ENCODE measurements around the gene OLIG1. TPM values are rescaled to one million over a fixed set of nuclear protein-coding genes. Genes with fewer than 3 reads are reported as not detected.

Gene OLIG1
- total and polyA plus RNA-seq, 10 donors: 0.02 to 1.8 (median 0.58) TPM; not detected in 2

GRCh38 chr21:33108228-33108627 lies 38.3 kb downstream of the OLIG1 start:
- TF ChIP-seq POLR2AphosphoS5 (IDR thresholded peaks at IDR 0.05): no peak
- peaks cover 0 to 80% (median 27%) of the 10 kb centered on the region in 7 donors for H3K27me3 ChIP-seq (replicated peaks in 1 of 7)
- DNase-seq: no peak
- H3K4me1 ChIP-seq: peaks cover 0 to 13% (median 8%) of the 10 kb centered on the region in 6 donors
- no peaks in the 10 kb centered on the region for H3K36me3 ChIP-seq
- H3K27ac ChIP-seq: no peak overlapping the region
- no peak overlapping the region for H3K4me3 ChIP-seq
- 81 to 89% (median 84%) methylated on average over 4 of the region's 4 CpGs for WGBS, 5 donors
- intact Hi-C loops (cut with DNase I; ENCODE audit: low total_unique reads): no loop called here
- H3K9me3 ChIP-seq: peaks cover 0 to 5% (median 0%) of the 10 kb centered on the region in 8 donors

- peak; percentile 80 for DNase-seq
- intact Hi-C loops (cut with DNase I; ENCODE audit: low total_unique reads): no loop called here
Observed at GRCh38 chr21:33109574-33110339, 39.8 kb downstream of the OLIG1 start.

GRCh38 chr21:33110340-33110715 lies 40.4 kb downstream of the OLIG1 start:
- Histone ChIP-seq H3K27me3 (replicated peaks in 1 of 7) (peaks cover 0 to 78% (median 27%) of the 10 kb centered on the region in 7 donors), H3K4me1 (peaks cover 0 to 13% (median 8%) of the 10 kb centered on the region in 6 donors), H3K9me3 (no peaks in the 10 kb centered on the region), H3K36me3 (no peaks in the 10 kb centered on the region), H3K27ac (no peak overlapping the region), H3K4me3 (no peak overlapping the region)
- 54 to 59% (median 59%) methylated on average over 9 of the region's 9 CpGs for WGBS, 5 donors
- no peak for DNase-seq
- TF ChIP-seq POLR2A (IDR thresholded peaks at IDR 0.05) (no peak), POLR2AphosphoS5 (IDR thresholded peaks at IDR 0.05) (no peak), CTCF (IDR thresholded peaks at IDR 0.05 in 8 of 11, conservative IDR thresholded peaks at IDR 0.05 in 3 of 11) (no peak)
- intact Hi-C loops (cut with DNase I; ENCODE audit: low total_unique reads): no loop called here

More at GRCh38 chr21:33109574-33110339, 39.8 kb downstream of the OLIG1 start:
- H3K27me3 ChIP-seq (replicated peaks in 1 of 7): peaks cover 0 to 83% (median 27%) of the 10 kb centered on the region in 7 donors
- peaks cover 0 to 13% (median 8%) of the 10 kb centered on the region in 6 donors for H3K4me1 ChIP-seq
- H3K27ac ChIP-seq: no peak overlapping the region
- peak overlapping the region in 1 of 8 donors; percentile 45 for H3K4me3 ChIP-seq
- TF ChIP-seq POLR2AphosphoS5 (IDR thresholded peaks at IDR 0.05) (no peak), POLR2A (IDR thresholded peaks at IDR 0.05) (no peak), CTCF (IDR thresholded peaks at IDR 0.05 in 8 of 11, conservative IDR thresholded peaks at IDR 0.05 in 3 of 11) (no peak)
- WGBS, 5 donors: 3 to 10% (median 4%) methylated on average over 33 to 45 of the region's 45 CpGs
- H3K36me3 ChIP-seq: no peaks in the 10 kb centered on the region
- no peaks in the 10 kb centered on the region for H3K9me3 ChIP-seq

- Histone ChIP-seq H3K27me3 (replicated peaks in 1 of 7) (peaks cover 0 to 86% (median 30%) of the 10 kb centered on the region in 7 donors), H3K27ac (no peak overlapping the region), H3K4me1 (peaks cover 0 to 18% (median 8%) of the 10 kb centered on the region in 6 donors), H3K36me3 (no peaks in the 10 kb centered on the region), H3K9me3 (no peaks in the 10 kb centered on the region), H3K4me3 (no peak overlapping the region)
- 67 to 85% (median 74%) methylated on average over 6 of the region's 6 CpGs for WGBS, 5 donors
- TF ChIP-seq POLR2A (IDR thresholded peaks at IDR 0.05): no peak
- TF ChIP-seq CTCF (IDR thresholded peaks at IDR 0.05 in 8 of 11, conservative IDR thresholded peaks at IDR 0.05 in 3 of 11): no peak
- no peak for TF ChIP-seq POLR2AphosphoS5 (IDR thresholded peaks at IDR 0.05)
- intact Hi-C loops (cut with DNase I; ENCODE audit: low total_unique reads): no loop called here
- no peak for DNase-seq
Observed at GRCh38 chr21:33111577-33111976, 41.6 kb downstream of the OLIG1 start.

Data from spleen (tissue), 11 donors.